ENCODE measurements around the gene SPATA31C2.

- TF ChIP-seq POLR2AphosphoS5 (IDR thresholded peaks at IDR 0.05; ENCODE audit: low read depth, low read length) (no peak), SPI1 (IDR thresholded peaks at IDR 0.05; ENCODE audit: low read depth, low read length) (no peak), POLR2A (IDR thresholded peaks at IDR 0.05; ENCODE audit: low read depth, low read length) (no peak)
Measured at GRCh38 chr9:88183798-88184495, 45.7 kb upstream of the SPATA31C2 start.

Measured in GM12891 (cell line).